NCI-H1436 (cell line): ENCODE results near the gene HYKK.
"Not testable (repeated sequence)": the region's sequence is repeated elsewhere in the genome, so short reads cannot be mapped to it uniquely, and the experiment has no call there.

Source experiments
- DNase-seq: peaks from one replicate; lab custom pipeline; 2025; lab: John Stamatoyannopoulos, UW

HYKK gene

GRCh38 chr15:78540141-78540870 is 32.9 kb downstream of the HYKK start, which contains the start of gene PSMA4:
Gene PSMA4, plus strand, starts transcription at chr15:78540444. Its CDS starts 1,484 bp downstream, at chr15:78541928.
- peak; percentile 87 for DNase-seq

GRCh38 chr15:78540871-78541743 is 33.7 kb downstream of the HYKK start:
- no peak for DNase-seq

- DNase-seq: no peak
Measured at GRCh38 chr15:78541744-78542034, 34.3 kb downstream of the HYKK start.

- no peak for DNase-seq
Measured at GRCh38 chr15:78542647-78543046, 35.3 kb downstream of the HYKK start.

- DNase-seq: no peak
Measured at GRCh38 chr15:78550194-78550593, 42.8 kb downstream of the HYKK start.

- DNase-seq: no peak
Measured at GRCh38 chr15:78550815-78551214, 43.4 kb downstream of the HYKK start.

GRCh38 chr15:78551902-78552301 is 44.5 kb downstream of the HYKK start:
- no peak for DNase-seq

- no peak for DNase-seq
Measured at GRCh38 chr15:78552597-78552996, 45.2 kb downstream of the HYKK start.

- not testable (repeated sequence) for DNase-seq
Measured at GRCh38 chr15:78560201-78560600, 52.8 kb downstream of the HYKK start.

- no peak for DNase-seq
Measured at GRCh38 chr15:78561490-78561889, 54.1 kb downstream of the HYKK start.

GRCh38 chr15:78563092-78563491 is 55.7 kb downstream of the HYKK start:
- DNase-seq: no peak

- DNase-seq: no peak
Measured at GRCh38 chr15:78564743-78565096, 57.3 kb downstream of the HYKK start.

- DNase-seq: peak; percentile 92
Measured at GRCh38 chr15:78565097-78565950, 57.9 kb downstream of the HYKK start, which contains the start of gene CHRNA5. Gene CHRNA5, plus strand, starts transcription at chr15:78565520. Its CDS starts 200 bp downstream, at chr15:78565720.

- DNase-seq: no peak
Measured at GRCh38 chr15:78565951-78566774, 58.8 kb downstream of the HYKK start.

- DNase-seq: no peak
Measured at GRCh38 chr15:78567531-78567930, 60.2 kb downstream of the HYKK start.

- DNase-seq: no peak
Measured at GRCh38 chr15:78570710-78571109, 63.3 kb downstream of the HYKK start.

- no peak for DNase-seq
Measured at GRCh38 chr15:78571382-78571781, 64.0 kb downstream of the HYKK start.

- DNase-seq: no peak
Measured at GRCh38 chr15:78573416-78573815, 66.0 kb downstream of the HYKK start.

GRCh38 chr15:78574944-78575343 is 67.6 kb downstream of the HYKK start:
- no peak for DNase-seq
